Keratinocyte (primary cell): ENCODE measurements around the gene BBIP1. TPM values are rescaled to one million over a fixed set of nuclear protein-coding genes. Genes with fewer than 3 reads are reported as not detected.
"Not testable (repeated sequence)": the region's sequence is repeated elsewhere in the genome, so short reads cannot be mapped to it uniquely, and the experiment has no call there.

Experiments
- DNase-seq: peaks from one replicate; pipeline ENCODE4 v3.0.0-alpha.2; 2011; ENCODE audit warnings: low read depth, missing footprints, low spot score
- FAIRE-seq: peaks from 2 replicates; lab custom pipeline; 2011; peaks lifted over from hg19 to GRCh38; lab: Jason Lieb, UNC
- H2AFZ ChIP-seq: 2 replicates; pipeline ENCODE4 v1.6.0; 2012; ENCODE audit warnings: low read length, control low read depth, inconsistent platforms; ENCODE audit not compliant: control insufficient read depth
- H3K27ac ChIP-seq: 2 replicates; pipeline ENCODE4 v1.5.1; 2011; ENCODE audit warnings: low read length; ENCODE audit not compliant: control insufficient read depth, insufficient read depth
- H3K27me3 ChIP-seq: 3 replicates; pipeline ENCODE4 v1.6.0; 2011; ENCODE audit warnings: low read length; ENCODE audit not compliant: control insufficient read depth, insufficient read depth; ENCODE audit errors: extremely low read depth
- H3K36me3 ChIP-seq, 2 experiments: 2 replicates in 1 of 2; 3 replicates in 1 of 2; pipeline ENCODE4 v1.5.1; 2011; ENCODE audit warnings: low read length in 2 of 2, mild to moderate bottlenecking in 1 of 2; ENCODE audit not compliant: control insufficient read depth in 2 of 2, insufficient read depth in 2 of 2; ENCODE audit errors: extremely low read depth in 1 of 2
- H3K4me1 ChIP-seq: 3 replicates; pipeline ENCODE4 v1.5.1; 2011; ENCODE audit warnings: low read length; ENCODE audit not compliant: control insufficient read depth, insufficient read depth; ENCODE audit errors: extremely low read depth
- H3K4me2 ChIP-seq: 3 replicates; pipeline ENCODE4 v1.6.0; 2011; ENCODE audit warnings: low read depth, low read length; ENCODE audit not compliant: control insufficient read depth, insufficient read depth; ENCODE audit errors: extremely low read depth
- H3K4me3 ChIP-seq, 3 experiments: fragments of 200-600 bp in 1 of 3; sonication (generic) in 1 of 3; 2 replicates in 2 of 3; 3 replicates in 1 of 3; pipeline ENCODE4 v1.5.1; 2011 to 2016; ENCODE audit warnings: low read length in 3 of 3, mild to moderate bottlenecking in 3 of 3, control low read depth in 2 of 3, inconsistent platforms in 1 of 3, low read depth in 1 of 3, mixed read lengths in 1 of 3, mixed run types in 1 of 3, moderate library complexity in 1 of 3; ENCODE audit not compliant: control insufficient read depth in 2 of 3, insufficient read depth in 2 of 3; ENCODE audit errors: extremely low read depth in 1 of 3
- H3K79me2 ChIP-seq: 2 replicates; pipeline ENCODE4 v1.6.0; 2012; ENCODE audit warnings: low read length; ENCODE audit not compliant: control insufficient read depth, insufficient read depth
- H3K9ac ChIP-seq: 3 replicates; pipeline ENCODE4 v1.6.0; 2011; ENCODE audit warnings: low read length; ENCODE audit not compliant: control insufficient read depth, insufficient read depth; ENCODE audit errors: extremely low read depth
- H3K9me1 ChIP-seq: 3 replicates; pipeline ENCODE4 v1.6.0; 2011; ENCODE audit warnings: low read length; ENCODE audit not compliant: control insufficient read depth, insufficient read depth; ENCODE audit errors: extremely low read depth
- H3K9me3 ChIP-seq: 2 replicates; pipeline ENCODE4 v1.5.1; 2012; ENCODE audit warnings: low read depth, low read length; ENCODE audit not compliant: control insufficient read depth
- H4K20me1 ChIP-seq: 3 replicates; pipeline ENCODE4 v1.6.0; 2011; ENCODE audit warnings: low read length; ENCODE audit not compliant: control insufficient read depth, insufficient read depth; ENCODE audit errors: extremely low read depth
- CTCF ChIP-seq, 3 experiments: IDR thresholded peaks in 1 of 3; conservative IDR thresholded peaks in 1 of 3; optimal IDR thresholded peaks in 1 of 3; 2 replicates in 2 of 3; 3 replicates in 1 of 3; pipeline versions ENCODE3 to v1.5.1; 2011; ENCODE audit warnings: low read length in 3 of 3, mild to moderate bottlenecking in 3 of 3, moderate library complexity in 2 of 3, control low read depth in 1 of 3, inconsistent platforms in 1 of 3; ENCODE audit not compliant: insufficient read depth in 2 of 3; ENCODE audit errors: extremely low read depth in 1 of 3
- EZH2 ChIP-seq: IDR thresholded peaks from one replicate; pipeline ENCODE4 v1.6.1; 2012; ENCODE audit warnings: inconsistent platforms, mild to moderate bottlenecking, low read length, moderate library complexity
- dilution Hi-C: fragments of 300-500 bp; cut with MboI; formaldehyde crosslinking; loops from one replicate; pipeline ENCODE4 v1.7.0; 2020; ENCODE audit warnings: low sequenced_read_pairs; ENCODE audit not compliant: extremely low pct_ligation_motif_present
- polyA plus RNA-seq, 5 experiments: library from polyadenylated mRNA; depleted of rRNA in 3 of 5; stranded (reverse) in 3 of 5; stranded (forward) in 1 of 5; unstranded in 1 of 5; fragments of >200 nt; gene quantifications; 1 replicate in 1 of 5; 2 replicates in 3 of 5; 3 replicates in 1 of 5; pipeline versions ENCODE4 v1.2.1 to v1.2.3, GENCODE V29; 2011 to 2012; ENCODE audit warnings: missing spikeins in 2 of 5, low read depth in 1 of 5, low replicate concordance in 1 of 5

Gene BBIP1
- polyA plus RNA-seq, 1 donor (not counting 4 experiments of a cell fraction or from before 2014, with no cell fraction given) = 30.4 TPM

- FAIRE-seq (peak; percentile 5), DNase-seq (no peak)
- dilution Hi-C loops = no loop called here
- H3K4me2 ChIP-seq = no peak overlapping the region
- no peaks in the 10 kb centered on the region for H3K27me3 ChIP-seq
- no peaks in the 10 kb centered on the region for H3K36me3 ChIP-seq
- H3K9me1 ChIP-seq = no peaks in the 10 kb centered on the region
- no peak overlapping the region for H3K27ac ChIP-seq
- H3K9ac ChIP-seq = no peak overlapping the region
- no peaks in the 10 kb centered on the region for H4K20me1 ChIP-seq
- peaks cover 19% of the 10 kb centered on the region for H3K79me2 ChIP-seq
- no peaks in the 10 kb centered on the region for H3K9me3 ChIP-seq
- TF ChIP-seq EZH2 = no peak
- TF ChIP-seq CTCF (optimal IDR thresholded peaks at IDR 0.05 in 1 of 3, IDR thresholded peaks at IDR 0.05 in 1 of 3, conservative IDR thresholded peaks at IDR 0.05 in 1 of 3; ENCODE audit: extremely low read depth in 1 of 3, insufficient read depth in 2 of 3, low read length in 3 of 3) = no peak
- no peak overlapping the region for H2AFZ ChIP-seq
- no peak overlapping the region for H3K4me3 ChIP-seq
- peaks cover 16% of the 10 kb centered on the region for H3K4me1 ChIP-seq
Measured at GRCh38 chr10:110916554-110917346, 2.2 kb downstream of the BBIP1 start.

GRCh38 chr10:110915600-110915999, 3.4 kb downstream of the BBIP1 start:
- H3K4me2 ChIP-seq, H4K20me1 ChIP-seq, DNase-seq, H3K9ac ChIP-seq, H3K4me3 ChIP-seq, H3K36me3 ChIP-seq, FAIRE-seq, H3K79me2 ChIP-seq, H3K9me3 ChIP-seq, H3K27me3 ChIP-seq, dilution Hi-C loops, H2AFZ ChIP-seq, H3K9me1 ChIP-seq, H3K27ac ChIP-seq: not testable (repeated sequence)
- H3K4me1 ChIP-seq = peaks cover 12% of the 10 kb centered on the region
